ENCODE measurements around the gene LYPD8. TPM values are rescaled to one million over a fixed set of nuclear protein-coding genes. Genes with fewer than 3 reads are reported as not detected.

The LYPD8 gene
- total RNA-seq, 1 experiment from 2014 or later, result not detected

GRCh38 chr1:248714248-248714647 lies 41.3 kb downstream of the LYPD8 start:
- Histone ChIP-seq H3K4me3 (ENCODE audit: low read depth in 2 of 2, low read length in 2 of 2) (no peak overlapping the region), H3K4me1 (ENCODE audit: control insufficient read depth, insufficient read depth, low read length) (no peaks in the 10 kb centered on the region), H3K9me3 (ENCODE audit: control insufficient read depth, insufficient read depth, low read depth, low read length) (peaks cover 15% of the 10 kb centered on the region), H3K36me3 (ENCODE audit: control insufficient read depth, insufficient read depth, low read length) (no peaks in the 10 kb centered on the region), H3K27ac (ENCODE audit: low read length) (no peak overlapping the region), H3K27me3 (ENCODE audit: control insufficient read depth, insufficient read depth, low read length) (no peaks in the 10 kb centered on the region)
- DNase-seq (ENCODE audit: low read depth, low spot score), result no peak
- CTCF ChIA-PET, result no interaction called here
- intact Hi-C loops (cut with micrococcal nuclease; ENCODE audit: unreplicated experiment), result no loop called here
- POLR2A ChIA-PET, result no interaction called here
- BruUV-seq (replicated peaks), result no TSS peak
- no peak for TF ChIP-seq CTCF (IDR thresholded peaks at IDR 0.05)
- TF ChIP-seq POLR2AphosphoS5 (IDR thresholded peaks at IDR 0.05; ENCODE audit: low read depth, low read length), result no peak
- TF ChIP-seq REST (IDR thresholded peaks at IDR 0.05; ENCODE audit: insufficient read depth in 1 of 2, low read depth in 2 of 2, low read length in 1 of 2), result no peak
- no peak for TF ChIP-seq SIN3A (IDR thresholded peaks at IDR 0.05; ENCODE audit: borderline replicate concordance, insufficient read depth, low read depth, low read length)
- no peak for TF ChIP-seq TCF7L2 (IDR thresholded peaks at IDR 0.05; ENCODE audit: low read depth, low read length)
- in situ Hi-C loops (cut with HindIII; ENCODE audit: low pct_unique_long_range_greater_than_20kb, low sequenced_read_pairs), result no loop called here
- no peak for ATAC-seq

- ATAC-seq, result no peak
- Histone ChIP-seq H3K9me3 (ENCODE audit: control insufficient read depth, insufficient read depth, low read depth, low read length) (peaks cover 15% of the 10 kb centered on the region), H3K27ac (ENCODE audit: low read length) (no peak overlapping the region), H3K4me1 (ENCODE audit: control insufficient read depth, insufficient read depth, low read length) (no peaks in the 10 kb centered on the region), H3K36me3 (ENCODE audit: control insufficient read depth, insufficient read depth, low read length) (no peaks in the 10 kb centered on the region), H3K27me3 (ENCODE audit: control insufficient read depth, insufficient read depth, low read length) (no peaks in the 10 kb centered on the region), H3K4me3 (ENCODE audit: low read depth in 2 of 2, low read length in 2 of 2) (no peak overlapping the region)
- ChIA-PET POLR2A (no interaction called here), CTCF (no interaction called here)
- in situ Hi-C loops (cut with HindIII; ENCODE audit: low pct_unique_long_range_greater_than_20kb, low sequenced_read_pairs) (no loop called here), intact Hi-C loops (cut with micrococcal nuclease; ENCODE audit: unreplicated experiment) (no loop called here)
- DNase-seq (ENCODE audit: low read depth, low spot score), result no peak
- TF ChIP-seq TCF7L2 (IDR thresholded peaks at IDR 0.05; ENCODE audit: low read depth, low read length) (no peak), REST (IDR thresholded peaks at IDR 0.05; ENCODE audit: insufficient read depth in 1 of 2, low read depth in 2 of 2, low read length in 1 of 2) (no peak)
- no TSS peak for BruUV-seq (replicated peaks)
Measured at GRCh38 chr1:248710305-248710900, 45.2 kb downstream of the LYPD8 start.

Data from Panc1 (cell line).